ENCODE results near the gene RPL5.

RPL5 gene

DNA sequence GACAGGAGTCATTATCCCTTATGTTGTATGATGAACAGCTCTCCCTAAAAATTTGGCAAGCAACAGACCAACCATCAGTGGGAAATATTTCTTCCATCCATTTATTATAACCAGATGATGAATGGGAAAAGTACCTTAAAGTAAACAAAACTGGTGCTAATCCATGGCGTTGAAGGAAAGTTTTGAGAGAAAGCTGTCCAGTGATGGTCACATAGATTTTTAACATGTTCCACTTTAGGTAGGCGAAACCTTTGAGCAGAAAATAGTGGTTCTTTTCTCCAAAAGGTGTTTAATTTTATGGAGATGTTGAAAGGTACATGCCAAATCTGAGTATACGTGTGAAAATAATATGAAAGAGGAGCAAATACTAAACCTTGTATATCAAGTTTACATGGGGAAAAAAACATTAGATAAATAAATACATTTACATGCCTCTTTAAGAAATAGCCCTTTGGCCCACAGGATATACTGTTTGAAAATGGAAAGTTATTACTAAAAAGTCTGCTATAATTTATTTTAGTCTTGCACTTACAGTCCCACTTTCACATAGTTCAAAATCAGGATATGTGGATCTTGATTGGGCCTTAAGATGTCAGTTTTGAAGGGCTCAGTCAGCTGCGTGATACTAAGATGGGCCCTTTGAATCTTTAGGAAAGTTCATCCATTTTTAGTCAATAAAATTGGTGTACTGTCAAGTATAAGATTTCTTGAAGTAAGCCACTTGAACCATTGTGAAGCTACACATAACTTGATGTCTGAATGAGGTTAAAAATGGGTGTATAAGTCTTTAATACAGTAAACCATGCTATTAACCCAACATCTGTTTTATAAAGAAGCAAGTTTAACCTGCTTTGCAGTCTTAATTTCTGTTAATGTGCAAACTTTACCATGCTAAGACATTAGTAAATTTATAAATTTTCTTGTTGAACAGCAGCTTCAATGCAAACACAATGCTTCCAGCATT lies 10.5 kb downstream of the RPL5 start:
- no peak for TF ChIP-seq EZH2 (IDR thresholded peaks at IDR 0.05)
- no peak for TF ChIP-seq FOXP2 (optimal IDR thresholded peaks at IDR 0.05; ENCODE audit: control extremely low read depth, extremely low read length, insufficient read depth)
- TF ChIP-seq POLR2AphosphoS5 (IDR thresholded peaks at IDR 0.05; ENCODE audit: borderline replicate concordance, low read depth, low read length): peak; percentile 32
- H3K9me3 ChIP-seq (ENCODE audit: low read depth, low read length): no peaks in the 10 kb centered on the region
- H3K36me3 ChIP-seq (ENCODE audit: insufficient read depth, low read length): peaks cover 70% of the 10 kb centered on the region
- H3K4me3 ChIP-seq: no peak overlapping the region
- H3K27ac ChIP-seq: peak overlapping the region; percentile 28; the same call in 1 of the 2 replicates
- DNase-seq (ENCODE audit: low read depth, low spot score): no peak
- H3K9ac ChIP-seq (ENCODE audit: insufficient read length): no peak overlapping the region

DNA sequence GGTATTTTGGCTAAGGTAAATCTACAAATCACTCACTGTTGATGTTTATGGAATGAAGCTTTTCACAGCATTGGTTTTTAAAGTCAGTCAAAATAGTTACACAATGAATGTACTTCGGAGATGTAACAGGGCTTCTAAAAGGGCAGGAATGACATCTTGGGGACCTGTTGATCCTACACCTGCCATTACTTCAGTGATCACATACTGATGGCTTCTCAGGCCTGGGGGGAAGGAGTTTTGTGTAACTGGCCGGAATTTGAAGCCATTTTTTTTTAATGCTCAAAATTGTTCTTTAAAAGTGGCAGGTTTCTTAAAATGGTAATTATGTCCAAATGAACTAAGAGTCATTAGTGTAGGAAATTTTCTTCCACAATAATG lies 11.2 kb downstream of the RPL5 start:
- H3K9me3 ChIP-seq (ENCODE audit: low read depth, low read length): no peaks in the 10 kb centered on the region
- H3K4me3 ChIP-seq: no peak overlapping the region
- no peak for DNase-seq (ENCODE audit: low read depth, low spot score)
- H3K36me3 ChIP-seq (ENCODE audit: insufficient read depth, low read length): peaks cover 63% of the 10 kb centered on the region
- H3K9ac ChIP-seq (ENCODE audit: insufficient read length): no peak overlapping the region
- H3K27ac ChIP-seq: peak overlapping the region; percentile 28; the same call in 1 of the 2 replicates
- TF ChIP-seq POLR2AphosphoS5 (IDR thresholded peaks at IDR 0.05; ENCODE audit: borderline replicate concordance, low read depth, low read length): peak; percentile 13; the same call in 1 of the 2 replicates
- TF ChIP-seq FOXP2 (optimal IDR thresholded peaks at IDR 0.05; ENCODE audit: control extremely low read depth, extremely low read length, insufficient read depth): no peak

DNA sequence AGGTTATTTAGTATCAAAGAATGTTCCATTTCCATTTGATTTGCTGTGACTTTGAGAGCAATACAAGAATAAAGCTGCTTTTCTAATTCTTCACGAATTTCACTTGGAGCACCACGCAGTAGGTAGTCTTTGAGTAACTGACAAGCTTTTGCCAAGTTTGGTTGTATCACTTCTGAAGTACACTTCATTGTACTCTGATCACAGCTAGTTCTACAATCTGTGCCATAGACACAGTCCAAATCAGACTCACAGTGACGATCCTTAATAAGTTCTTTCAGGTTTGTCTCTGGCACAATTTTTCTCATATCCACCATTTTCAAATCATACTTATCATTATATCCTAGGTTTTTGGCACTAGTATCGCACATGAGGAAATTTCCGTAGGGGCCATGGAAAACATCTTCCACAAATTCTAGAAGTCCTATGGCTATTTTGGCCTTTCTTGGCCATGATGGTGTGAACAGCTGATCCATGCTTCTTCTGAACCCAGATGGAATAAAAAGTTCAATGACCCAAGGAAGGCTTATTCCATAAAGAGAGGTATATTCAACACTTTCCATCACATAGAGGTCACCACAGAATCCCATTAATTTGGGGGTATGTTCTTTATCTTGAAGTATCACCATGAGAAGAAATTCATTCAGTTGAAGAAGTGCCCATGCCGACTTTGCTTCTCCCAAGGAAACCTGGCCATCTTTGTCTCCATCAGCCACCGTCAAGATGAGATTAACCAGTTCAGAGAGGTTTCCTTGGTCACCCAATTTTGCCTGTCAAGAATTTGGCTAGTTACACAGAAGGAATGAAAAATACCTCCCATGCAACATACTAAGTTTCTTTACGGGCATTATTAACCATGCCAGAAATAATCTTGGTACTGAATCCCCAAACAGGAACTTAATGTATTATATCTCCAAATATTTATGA lies 11.9 kb downstream of the RPL5 start:
- H3K36me3 ChIP-seq (ENCODE audit: insufficient read depth, low read length): peaks cover 57% of the 10 kb centered on the region
- no peak for TF ChIP-seq FOXP2 (optimal IDR thresholded peaks at IDR 0.05; ENCODE audit: control extremely low read depth, extremely low read length, insufficient read depth)
- TF ChIP-seq POLR2AphosphoS5 (IDR thresholded peaks at IDR 0.05; ENCODE audit: borderline replicate concordance, low read depth, low read length): peak; percentile 1
- H3K4me3 ChIP-seq: no peak overlapping the region
- DNase-seq (ENCODE audit: low read depth, low spot score): no peak
- no peaks in the 10 kb centered on the region for H3K9me3 ChIP-seq (ENCODE audit: low read depth, low read length)
- H3K27ac ChIP-seq: 0 out of 2 replicates have a peak overlapping the region, but pooled peaks have one; percentile 34
- no peak overlapping the region for H3K9ac ChIP-seq (ENCODE audit: insufficient read length)

DNA sequence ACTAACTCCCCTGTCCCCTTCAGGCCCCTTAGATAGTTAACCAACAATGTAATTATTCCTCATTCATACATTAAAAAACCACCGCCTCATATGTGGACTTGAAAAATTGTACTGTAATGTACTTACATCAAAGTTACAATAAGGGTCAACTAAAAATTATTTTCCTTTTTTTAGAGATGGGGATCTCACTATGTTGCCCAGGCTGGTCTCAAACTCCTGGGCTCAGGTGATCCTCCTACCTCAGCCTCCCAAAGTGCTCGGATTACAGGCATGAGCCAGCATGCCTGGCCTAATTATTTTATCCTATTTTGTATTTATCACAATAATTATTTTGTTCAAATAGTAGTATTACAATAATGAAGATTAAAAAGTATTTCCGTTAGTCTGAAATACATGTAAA lies 12.6 kb downstream of the RPL5 start:
- Histone ChIP-seq H3K27ac (no peak overlapping the region), H3K36me3 (ENCODE audit: insufficient read depth, low read length) (peaks cover 49% of the 10 kb centered on the region), H3K9me3 (ENCODE audit: low read depth, low read length) (no peaks in the 10 kb centered on the region), H3K4me3 (no peak overlapping the region), H3K9ac (ENCODE audit: insufficient read length) (no peak overlapping the region)
- TF ChIP-seq POLR2AphosphoS5 (IDR thresholded peaks at IDR 0.05; ENCODE audit: borderline replicate concordance, low read depth, low read length) (no peak), EZH2 (IDR thresholded peaks at IDR 0.05) (no peak), FOXP2 (optimal IDR thresholded peaks at IDR 0.05; ENCODE audit: control extremely low read depth, extremely low read length, insufficient read depth) (no peak)
- DNase-seq (ENCODE audit: low read depth, low spot score): no peak

DNA sequence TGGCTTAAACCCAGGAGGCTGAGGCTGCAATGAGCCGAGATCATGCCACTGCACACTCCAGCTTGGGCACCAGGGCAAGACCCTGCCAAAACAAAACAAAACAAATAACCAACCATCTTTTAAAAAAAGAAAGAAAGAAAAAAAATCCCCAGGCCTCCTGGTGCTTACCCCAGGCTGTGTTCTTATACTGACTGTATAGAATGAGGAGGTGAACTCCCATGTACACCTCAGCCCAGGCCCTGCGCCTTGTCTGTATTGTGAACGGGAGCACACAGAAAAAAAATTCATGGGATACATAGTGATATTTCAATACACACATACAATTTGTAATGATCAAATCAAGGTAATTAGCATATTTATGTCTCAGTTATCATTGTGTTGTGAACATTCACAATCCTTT lies 14.1 kb downstream of the RPL5 start:
- Histone ChIP-seq H3K27ac (no peak overlapping the region), H3K4me3 (no peak overlapping the region), H3K36me3 (ENCODE audit: insufficient read depth, low read length) (peaks cover 35% of the 10 kb centered on the region), H3K9me3 (ENCODE audit: low read depth, low read length) (no peaks in the 10 kb centered on the region), H3K9ac (ENCODE audit: insufficient read length) (no peak overlapping the region)
- no peak for DNase-seq (ENCODE audit: low read depth, low spot score)
- TF ChIP-seq POLR2AphosphoS5 (IDR thresholded peaks at IDR 0.05; ENCODE audit: borderline replicate concordance, low read depth, low read length) (no peak), FOXP2 (optimal IDR thresholded peaks at IDR 0.05; ENCODE audit: control extremely low read depth, extremely low read length, insufficient read depth) (no peak), EZH2 (IDR thresholded peaks at IDR 0.05) (no peak)

DNA sequence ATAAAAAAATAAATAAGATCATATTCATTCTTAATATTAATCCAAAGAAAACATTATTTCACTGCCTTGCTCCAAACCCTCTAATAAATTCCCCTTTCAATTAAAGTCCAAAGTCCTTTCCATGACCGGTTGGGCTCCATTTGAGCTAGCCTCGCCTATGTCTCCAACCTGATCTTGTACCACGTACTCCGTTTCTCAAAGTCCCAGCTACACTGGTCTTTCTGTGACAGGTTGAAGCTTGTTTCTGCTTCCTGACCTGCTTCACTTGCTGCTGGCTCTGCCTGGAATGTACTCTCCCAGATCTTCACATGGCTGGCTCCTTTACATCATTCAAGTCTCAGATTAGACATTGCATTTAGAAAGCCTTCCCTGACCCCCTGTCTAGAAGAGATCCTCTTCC lies 16.4 kb downstream of the RPL5 start:
- DNase-seq (ENCODE audit: low read depth, low spot score): no peak
- Histone ChIP-seq H3K4me3 (no peak overlapping the region), H3K9me3 (ENCODE audit: low read depth, low read length) (no peaks in the 10 kb centered on the region), H3K27ac (no peak overlapping the region), H3K9ac (ENCODE audit: insufficient read length) (no peak overlapping the region), H3K36me3 (ENCODE audit: insufficient read depth, low read length) (peaks cover 12% of the 10 kb centered on the region)
- no peak for TF ChIP-seq EZH2 (IDR thresholded peaks at IDR 0.05)
- no peak for TF ChIP-seq POLR2AphosphoS5 (IDR thresholded peaks at IDR 0.05; ENCODE audit: borderline replicate concordance, low read depth, low read length)
- TF ChIP-seq FOXP2 (optimal IDR thresholded peaks at IDR 0.05; ENCODE audit: control extremely low read depth, extremely low read length, insufficient read depth): no peak

DNA sequence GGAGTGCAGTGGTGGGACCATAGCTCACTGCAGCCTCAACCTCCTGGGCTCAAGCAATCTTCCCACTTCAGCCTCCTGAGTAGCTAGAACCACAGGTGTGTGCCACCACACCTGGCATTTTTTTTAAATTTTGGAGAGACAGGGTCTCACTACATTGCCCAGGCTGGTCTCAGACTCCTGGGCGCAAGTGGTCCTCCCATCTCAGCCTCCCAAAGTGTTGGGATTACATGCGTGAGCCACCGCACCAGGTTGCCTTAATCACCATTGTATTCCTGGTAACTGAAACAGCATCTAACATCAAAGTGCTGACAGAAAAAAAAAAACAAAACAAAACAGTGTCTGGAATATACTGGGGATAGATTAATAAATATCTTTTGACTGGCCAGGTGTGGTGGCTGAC lies 18.2 kb downstream of the RPL5 start:
- H3K27ac ChIP-seq: no peak overlapping the region
- TF ChIP-seq FOXP2 (optimal IDR thresholded peaks at IDR 0.05; ENCODE audit: control extremely low read depth, extremely low read length, insufficient read depth): no peak
- TF ChIP-seq POLR2AphosphoS5 (IDR thresholded peaks at IDR 0.05; ENCODE audit: borderline replicate concordance, low read depth, low read length): no peak
- TF ChIP-seq EZH2 (IDR thresholded peaks at IDR 0.05): no peak
- no peaks in the 10 kb centered on the region for H3K9me3 ChIP-seq (ENCODE audit: low read depth, low read length)
- H3K9ac ChIP-seq (ENCODE audit: insufficient read length): no peak overlapping the region
- H3K4me3 ChIP-seq: no peak overlapping the region
- no peaks in the 10 kb centered on the region for H3K36me3 ChIP-seq (ENCODE audit: insufficient read depth, low read length)
- DNase-seq (ENCODE audit: low read depth, low spot score): no peak

DNA sequence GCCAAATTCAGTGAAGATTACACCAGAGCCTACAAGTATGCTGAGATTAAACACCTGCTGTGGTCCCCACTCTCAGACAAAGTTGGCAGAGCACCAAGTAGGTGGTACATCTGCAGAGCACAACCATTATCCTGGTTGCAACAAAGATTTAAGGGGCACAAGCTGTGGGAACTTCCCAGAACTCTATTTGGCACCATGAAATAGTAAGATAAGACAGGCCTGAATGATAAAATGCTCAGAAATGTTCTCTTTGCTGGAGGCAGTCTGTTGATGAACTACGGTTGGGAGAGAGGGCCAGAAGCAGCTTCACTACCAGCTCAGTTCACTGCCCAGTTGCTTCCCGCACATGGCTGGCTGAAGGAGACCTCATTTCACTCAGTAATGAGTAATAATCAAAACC lies 19.9 kb downstream of the RPL5 start:
- no peaks in the 10 kb centered on the region for H3K36me3 ChIP-seq (ENCODE audit: insufficient read depth, low read length)
- H3K4me3 ChIP-seq: no peak overlapping the region
- no peak for DNase-seq (ENCODE audit: low read depth, low spot score)
- H3K27ac ChIP-seq: no peak overlapping the region
- no peak overlapping the region for H3K9ac ChIP-seq (ENCODE audit: insufficient read length)
- TF ChIP-seq EZH2 (IDR thresholded peaks at IDR 0.05) (no peak), POLR2AphosphoS5 (IDR thresholded peaks at IDR 0.05; ENCODE audit: borderline replicate concordance, low read depth, low read length) (no peak), FOXP2 (optimal IDR thresholded peaks at IDR 0.05; ENCODE audit: control extremely low read depth, extremely low read length, insufficient read depth) (no peak)
- H3K9me3 ChIP-seq (ENCODE audit: low read depth, low read length): no peaks in the 10 kb centered on the region
